Endothelial cell of umbilical vein (primary cell): ENCODE measurements around the gene DDHD1. TPM values are rescaled to one million over a fixed set of nuclear protein-coding genes. Genes with fewer than 3 reads are reported as not detected.

Experiments used
- BruUV-seq: library from RNA; stranded (reverse); fragments of 400-500 nt; replicated peaks from 2 replicates; lab custom pipeline; 2021; lab: Mats Ljungman, UMichigan
- CTCF ChIA-PET: fragments of 300-600, 350-600 bp; sonication (Branson Sonifier 250); formaldehyde crosslinking; loops from one replicate; lab custom pipeline; 2021; ENCODE audit warnings: antibody characterized with exemption, inconsistent platforms; lab: Charles Lee
- POLR2A ChIA-PET: fragments of 300-600, 350-600 bp; sonication (Branson Sonifier 250); formaldehyde crosslinking; loops from one replicate; lab custom pipeline; 2021; ENCODE audit warnings: antibody characterized with exemption, inconsistent platforms; lab: Charles Lee
- DNase-seq: peaks from one replicate; pipeline ENCODE4 v3.0.0-alpha.2; 2011; ENCODE audit warnings: low read depth, low spot score
- FAIRE-seq: peaks from 2 replicates; lab custom pipeline; 2011; peaks lifted over from hg19 to GRCh38; lab: Jason Lieb, UNC
- H2AFZ ChIP-seq: 2 replicates; pipeline ENCODE4 v1.6.0; 2012; ENCODE audit warnings: low read depth, low read length, control low read depth, inconsistent platforms
- H3K27ac ChIP-seq: 2 replicates; pipeline ENCODE4 v1.5.1; 2011; ENCODE audit warnings: low read depth, mild to moderate bottlenecking, control low read depth, low read length, moderate library complexity; ENCODE audit not compliant: insufficient read depth
- H3K27me3 ChIP-seq, 2 experiments: 2 replicates each; pipeline versions ENCODE4 v1.6.0 to v1.6.1; 2011; ENCODE audit warnings: low read length in 2 of 2, mixed read lengths in 1 of 2; ENCODE audit not compliant: control insufficient read depth in 2 of 2, insufficient read depth in 2 of 2
- H3K36me3 ChIP-seq, 2 experiments: 2 replicates in 1 of 2; 3 replicates in 1 of 2; pipeline ENCODE4 v1.5.1; 2011; ENCODE audit warnings: low read length in 2 of 2, mild to moderate bottlenecking in 1 of 2, moderate library complexity in 1 of 2; ENCODE audit not compliant: control insufficient read depth in 2 of 2, insufficient read depth in 2 of 2; ENCODE audit errors: extremely low read depth in 1 of 2
- H3K4me1 ChIP-seq: 3 replicates; pipeline ENCODE4 v1.5.1; 2011; ENCODE audit warnings: mild to moderate bottlenecking, low read length; ENCODE audit not compliant: control insufficient read depth, insufficient read depth; ENCODE audit errors: extremely low read depth
- H3K4me2 ChIP-seq: 2 replicates; pipeline ENCODE4 v1.6.1; 2011; ENCODE audit warnings: low read length, control low read depth, mixed read lengths; ENCODE audit not compliant: insufficient read depth
- H3K4me3 ChIP-seq, 3 experiments: fragments of 200-600 bp in 1 of 3; sonication (generic), shearing (Covaris generic) in 1 of 3; replicated peaks in 1 of 3; 2 replicates each; pipeline ENCODE4 v1.5.1; 2011 to 2016; ENCODE audit warnings: control low read depth in 3 of 3, low read length in 3 of 3, mild to moderate bottlenecking in 2 of 3, inconsistent platforms in 1 of 3, low read depth in 1 of 3, moderate library complexity in 1 of 3; ENCODE audit not compliant: insufficient read depth in 1 of 3
- H3K79me2 ChIP-seq: 2 replicates; pipeline ENCODE4 v1.6.0; 2012; ENCODE audit warnings: low read length, inconsistent platforms; ENCODE audit not compliant: control insufficient read depth, insufficient read depth
- H3K9ac ChIP-seq: replicated peaks from 2 replicates; pipeline ENCODE3; 2011; ENCODE audit warnings: low read length, control low read depth; ENCODE audit not compliant: insufficient read depth; ENCODE audit errors: extremely low read depth
- H3K9me1 ChIP-seq: replicated peaks from 3 replicates; pipeline ENCODE4 v1.6.0; 2011; ENCODE audit warnings: mild to moderate bottlenecking, low read length; ENCODE audit not compliant: control insufficient read depth, insufficient read depth; ENCODE audit errors: extremely low read depth
- H3K9me3 ChIP-seq: replicated peaks from 2 replicates; pipeline ENCODE4 v1.5.1; 2012; ENCODE audit warnings: low read length, inconsistent platforms; ENCODE audit not compliant: control insufficient read depth, insufficient read depth
- H4K20me1 ChIP-seq: replicated peaks from 2 replicates; pipeline ENCODE3; 2011; ENCODE audit warnings: mild to moderate bottlenecking, low read length; ENCODE audit not compliant: control insufficient read depth, insufficient read depth; ENCODE audit errors: extremely low read depth
- CTCF ChIP-seq, 2 donors: IDR thresholded peaks; 1 replicate in 1 of 2; 2 replicates in 1 of 2; pipeline ENCODE4 v1.5.1; 2011; ENCODE audit warnings: low read length in 2 of 2, mild to moderate bottlenecking in 2 of 2, moderate library complexity in 2 of 2, control low read depth in 1 of 2, inconsistent platforms in 1 of 2, low read depth in 1 of 2; ENCODE audit not compliant: insufficient read depth in 1 of 2; ENCODE audit errors: extremely low read depth in 1 of 2
- EZH2 ChIP-seq: IDR thresholded peaks from 2 replicates; pipeline ENCODE4 v1.6.1; 2012; ENCODE audit warnings: borderline replicate concordance, low read depth, mild to moderate bottlenecking, moderate library complexity, low read length, inconsistent platforms; ENCODE audit not compliant: severe bottlenecking
- FOS ChIP-seq: IDR thresholded peaks from 2 replicates; pipeline ENCODE4 v1.6.1; 2011; ENCODE audit warnings: mild to moderate bottlenecking, low read length, moderate library complexity, borderline replicate concordance; ENCODE audit not compliant: insufficient read depth
- GATA2 ChIP-seq: IDR thresholded peaks from 2 replicates; pipeline ENCODE4 v1.7.0; 2011; ENCODE audit warnings: low read depth, mild to moderate bottlenecking, moderate library complexity, mixed read lengths, low read length; ENCODE audit not compliant: insufficient read length, insufficient read depth
- JUN ChIP-seq: IDR thresholded peaks from 2 replicates; pipeline ENCODE4 v1.6.1; 2011; ENCODE audit warnings: borderline replicate concordance, low read depth; ENCODE audit not compliant: insufficient read length, insufficient read depth
- MAX ChIP-seq: IDR thresholded peaks from 2 replicates; pipeline ENCODE4 v1.6.1; 2011; ENCODE audit not compliant: insufficient read depth, insufficient read length
- MYC ChIP-seq: IDR thresholded peaks from one replicate; pipeline ENCODE4 v1.6.1; 2011; ENCODE audit warnings: mild to moderate bottlenecking, low read depth, low read length
- POLR2A ChIP-seq: IDR thresholded peaks from 2 replicates; pipeline ENCODE4 v1.6.1; 2012; ENCODE audit warnings: low read depth, mild to moderate bottlenecking, control low read depth, low read length
- POLR2AphosphoS5 ChIP-seq: IDR thresholded peaks from 2 replicates; pipeline ENCODE4 v1.6.1; 2012; ENCODE audit warnings: low read depth, mild to moderate bottlenecking, control low read depth, low read length, moderate library complexity; ENCODE audit not compliant: insufficient read depth
- dilution Hi-C: fragments of 300-500 bp; cut with MboI; formaldehyde crosslinking; loops from one replicate; pipeline ENCODE4 v1.15.0; 2019; ENCODE audit warnings: low sequenced_read_pairs; ENCODE audit not compliant: extremely low pct_ligation_motif_present
- intact Hi-C: fragments of 100-400 bp; cut with micrococcal nuclease; formaldehyde crosslinking; loops from one replicate; pipeline ENCODE4 v1.10.0; 2022
- polyA plus RNA-seq, 4 experiments: library from polyadenylated mRNA; depleted of rRNA in 3 of 4; stranded (reverse) in 3 of 4; unstranded in 1 of 4; fragments of >200 nt; gene quantifications; 2 replicates each; pipeline versions ENCODE4 v1.2.1 to v1.2.3, GENCODE V29; 2011 to 2012; ENCODE audit warnings: missing spikeins in 1 of 4
- total RNA-seq: library from RNA; stranded (reverse); gene quantifications from 2 replicates; pipeline ENCODE4 v1.2.3, GENCODE V29; 2021

Gene DDHD1
- total and polyA plus RNA-seq, 2 donors (not counting 3 experiments of a cell fraction or from before 2014, with no cell fraction given): 2.7 to 12.4 TPM

- dilution Hi-C loops (no loop called here), intact Hi-C loops (no loop called here)
- Histone ChIP-seq H3K9me3 (no peaks in the 10 kb centered on the region), H2AFZ (no peak overlapping the region), H3K9me1 (no peaks in the 10 kb centered on the region), H3K79me2 (no peaks in the 10 kb centered on the region), H3K4me2 (no peak overlapping the region), H3K36me3 (no peaks in the 10 kb centered on the region), H3K27ac (no peak overlapping the region), H3K27me3 (no peaks in the 10 kb centered on the region), H3K9ac (no peak overlapping the region), H3K4me1 (no peaks in the 10 kb centered on the region), H4K20me1 (no peaks in the 10 kb centered on the region), H3K4me3 (no peak overlapping the region)
- no TSS peak for BruUV-seq
- DNase-seq: no peak
- CTCF ChIA-PET: interaction anchor here (1.1 to 1.3 kb wide), 2 partner anchors 9 to 10 kb away, joined by 3 to 5 read pairs; no protein-coding TSS in a partner anchor
- TF ChIP-seq POLR2A: no peak
- TF ChIP-seq GATA2: no peak
- TF ChIP-seq MAX: no peak
- no peak for TF ChIP-seq CTCF (IDR thresholded peaks at IDR 0.05; ENCODE audit: extremely low read depth in 1 of 2, insufficient read depth in 1 of 2, low read depth in 1 of 2, low read length in 2 of 2)
- TF ChIP-seq POLR2AphosphoS5: no peak
- no peak for TF ChIP-seq EZH2
- no peak for TF ChIP-seq MYC
- no peak for TF ChIP-seq FOS
- TF ChIP-seq JUN: no peak
- FAIRE-seq: no peak
- POLR2A ChIA-PET: no interaction called here
Observed at GRCh38 chr14:53161758-53162435, 8.8 kb upstream of the DDHD1 start.
